Activated CD8-positive, alpha-beta memory T cell treated with anti-CD3 and anti-CD28 coated beads, Interleukin-2, amount 50 U/mL, for 48 hours (primary cell): Measurements from ENCODE around the gene REEP3.
A peak's percentile ranks its signal among the peaks of the same experiment; 100 is the strongest.
"Not testable (repeated sequence)": the region's sequence is repeated elsewhere in the genome, so short reads cannot be mapped to it uniquely, and the experiment has no call there.

Experiments used
- DNase-seq: peaks from one replicate; pipeline ENCODE4 v3.0.0-alpha.2; 2020

REEP3 gene, protein sequence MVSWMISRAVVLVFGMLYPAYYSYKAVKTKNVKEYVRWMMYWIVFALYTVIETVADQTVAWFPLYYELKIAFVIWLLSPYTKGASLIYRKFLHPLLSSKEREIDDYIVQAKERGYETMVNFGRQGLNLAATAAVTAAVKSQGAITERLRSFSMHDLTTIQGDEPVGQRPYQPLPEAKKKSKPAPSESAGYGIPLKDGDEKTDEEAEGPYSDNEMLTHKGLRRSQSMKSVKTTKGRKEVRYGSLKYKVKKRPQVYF

DNA sequence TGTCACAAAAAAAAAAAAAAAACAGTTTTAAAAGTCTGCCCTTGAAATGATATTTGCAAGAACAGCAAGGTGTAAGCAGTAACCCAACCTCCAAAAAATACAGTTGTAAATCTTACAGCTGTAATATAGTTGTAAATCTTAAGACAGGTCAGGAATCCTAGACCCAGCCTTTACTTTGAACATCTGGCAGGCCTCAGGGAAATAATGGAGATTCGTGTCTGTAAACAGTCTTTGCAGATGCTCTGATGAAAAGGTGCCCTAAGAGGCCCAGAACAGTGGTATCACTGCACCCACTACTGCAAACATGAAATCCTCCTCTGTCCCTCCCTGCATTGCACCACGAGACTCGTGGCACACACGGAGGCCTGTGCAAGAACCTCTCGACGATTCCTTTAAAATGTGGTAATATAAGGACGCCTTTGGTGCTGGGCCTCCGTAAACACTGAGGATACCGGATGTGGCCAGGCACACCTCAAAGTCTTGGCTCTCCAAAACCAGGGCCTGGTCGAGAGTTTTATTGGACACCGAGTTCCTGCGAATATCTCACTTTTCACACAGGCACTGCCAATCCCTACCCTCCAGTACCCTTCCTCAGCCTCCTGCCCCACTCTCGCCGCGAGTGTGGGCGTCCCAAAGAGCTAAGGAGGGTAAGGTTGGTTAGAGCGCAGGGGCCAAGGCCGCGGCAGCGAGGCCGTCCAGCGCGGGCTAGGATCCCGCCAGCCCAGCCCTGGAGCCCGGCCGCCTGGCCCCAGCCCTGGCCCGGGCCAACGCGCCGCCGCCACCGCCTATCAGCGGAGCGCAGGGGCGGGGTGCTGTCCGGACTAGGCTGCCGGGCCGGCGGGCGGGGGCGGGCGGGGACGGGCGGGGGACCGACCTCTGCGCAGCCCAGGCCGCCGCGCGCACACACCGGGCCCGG lies at the start of gene REEP3:
Gene REEP3 (plus strand): TSS at position 902 of the 916 bp plus-strand sequence. CDS start 145 bp downstream, outside the sequence.
- peak; percentile 80 for DNase-seq

DNA sequence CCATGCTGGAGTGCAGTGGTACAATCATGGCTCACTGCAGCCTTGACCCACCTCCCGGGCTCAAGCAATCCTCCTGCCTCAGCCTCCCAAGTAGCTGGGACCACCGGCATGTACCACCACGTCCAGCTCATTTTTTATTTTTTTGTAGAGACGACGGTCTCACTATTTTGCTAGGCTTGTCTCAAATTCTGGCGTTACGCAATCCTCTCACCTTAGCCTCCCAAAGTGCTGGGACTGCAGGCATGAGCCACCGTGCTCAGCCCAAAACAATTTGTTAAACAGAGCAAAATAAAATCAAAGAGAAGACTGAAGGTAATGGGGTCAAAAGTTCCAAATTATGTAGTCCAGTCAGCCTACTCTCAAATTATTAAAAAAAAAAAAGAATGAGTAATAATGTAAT lies 46.7 kb upstream of the REEP3 start:
- DNase-seq = no peak

- no peak for DNase-seq
Measured at GRCh38 chr10:63477927-63478326, 43.3 kb upstream of the REEP3 start.

- no peak for DNase-seq
Measured at GRCh38 chr10:63478564-63478963, 42.6 kb upstream of the REEP3 start.

GRCh38 chr10:63480237-63480636 lies 41.0 kb upstream of the REEP3 start:
- no peak for DNase-seq

- DNase-seq = no peak
Measured at GRCh38 chr10:63481815-63482421, 39.3 kb upstream of the REEP3 start.

GRCh38 chr10:63483983-63484382 lies 37.2 kb upstream of the REEP3 start:
- no peak for DNase-seq

DNA sequence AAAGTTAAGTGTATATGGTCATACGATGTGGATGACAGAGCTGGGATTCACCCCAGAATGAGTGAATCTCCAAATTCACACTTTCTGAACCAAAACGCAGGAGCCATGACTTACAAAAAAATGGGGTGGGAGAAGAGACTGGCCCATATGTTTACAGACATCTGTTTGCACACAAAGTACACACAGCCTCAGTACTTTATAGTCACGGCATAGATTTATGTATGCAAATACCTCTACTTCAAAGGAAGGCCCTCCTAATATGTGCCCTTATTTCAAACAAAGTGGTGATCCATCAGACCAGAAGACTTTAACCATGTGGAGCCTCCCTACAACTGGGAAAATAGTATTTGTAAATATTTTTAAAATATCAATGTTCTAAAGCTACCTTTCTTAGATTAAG lies 33.2 kb upstream of the REEP3 start:
- DNase-seq = no peak

GRCh38 chr10:63489838-63490237 lies 31.4 kb upstream of the REEP3 start:
- no peak for DNase-seq

- DNase-seq = no peak
Measured at GRCh38 chr10:63491588-63492316, 29.4 kb upstream of the REEP3 start.

DNA sequence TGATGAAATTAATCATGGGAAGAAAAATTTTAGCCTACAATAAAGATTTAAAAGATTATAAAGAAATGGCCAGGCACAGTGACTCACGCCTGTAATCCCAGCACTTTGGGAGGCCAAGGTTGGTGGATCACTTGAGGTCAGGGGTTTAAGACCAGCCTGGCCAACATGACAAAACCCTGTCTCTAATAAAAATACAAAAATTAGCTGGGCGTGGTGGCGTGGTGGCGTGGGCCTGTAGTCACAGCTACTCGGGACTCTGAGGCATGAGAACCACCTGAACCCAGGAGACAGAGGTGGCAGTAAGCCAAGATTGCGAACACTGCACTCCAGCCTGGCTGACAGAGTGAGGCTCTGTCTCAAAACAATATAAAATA lies 28.9 kb upstream of the REEP3 start:
- DNase-seq = not testable (repeated sequence)

- DNase-seq = no peak
Measured at GRCh38 chr10:63493004-63493403, 28.2 kb upstream of the REEP3 start.

- DNase-seq = no peak
Measured at GRCh38 chr10:63494951-63495350, 26.2 kb upstream of the REEP3 start.

DNA sequence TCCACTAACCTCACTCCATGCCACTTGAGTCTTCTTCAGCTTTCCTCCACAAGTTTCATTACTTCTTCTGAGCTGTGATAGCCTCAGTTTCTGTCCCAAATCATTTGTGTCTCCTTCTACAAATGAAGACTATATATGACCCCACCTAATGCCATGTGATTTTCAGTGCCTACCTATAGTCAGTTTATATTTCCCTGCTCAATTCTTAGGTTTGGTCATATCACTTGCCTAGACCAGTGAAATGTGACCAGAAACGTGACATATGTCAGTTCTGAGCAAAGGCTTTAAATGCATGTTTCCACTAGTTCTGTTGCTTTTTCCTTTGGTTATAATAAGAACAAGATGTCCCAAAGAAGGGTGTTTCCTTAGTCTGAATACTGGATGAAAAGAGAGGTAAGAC lies 24.6 kb upstream of the REEP3 start:
- no peak for DNase-seq

DNA sequence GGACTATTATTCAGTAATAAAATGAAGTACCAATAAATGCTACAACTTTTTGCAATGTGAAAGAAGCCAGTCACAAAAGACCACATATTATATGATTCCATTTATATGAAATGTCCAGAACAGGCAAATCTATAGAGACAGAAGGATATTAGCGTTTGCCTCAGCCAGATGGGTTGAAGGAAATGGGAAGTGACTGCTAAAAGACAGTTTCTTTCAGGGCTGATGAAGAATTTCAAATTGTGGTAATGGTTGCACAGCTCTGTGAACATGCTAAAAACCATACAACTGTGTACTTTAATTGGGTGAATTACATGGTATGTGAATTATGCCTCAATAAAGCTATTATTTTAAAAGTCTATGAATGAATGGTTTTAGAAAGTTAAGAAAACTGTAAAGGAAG lies 23.9 kb upstream of the REEP3 start:
- no peak for DNase-seq

- DNase-seq = no peak
Measured at GRCh38 chr10:63498665-63499064, 22.5 kb upstream of the REEP3 start.

- not testable (repeated sequence) for DNase-seq
Measured at GRCh38 chr10:63500551-63500950, 20.6 kb upstream of the REEP3 start.

GRCh38 chr10:63501954-63502353 lies 19.2 kb upstream of the REEP3 start:
- no peak for DNase-seq

- no peak for DNase-seq
Measured at GRCh38 chr10:63502832-63503231, 18.4 kb upstream of the REEP3 start.

DNA sequence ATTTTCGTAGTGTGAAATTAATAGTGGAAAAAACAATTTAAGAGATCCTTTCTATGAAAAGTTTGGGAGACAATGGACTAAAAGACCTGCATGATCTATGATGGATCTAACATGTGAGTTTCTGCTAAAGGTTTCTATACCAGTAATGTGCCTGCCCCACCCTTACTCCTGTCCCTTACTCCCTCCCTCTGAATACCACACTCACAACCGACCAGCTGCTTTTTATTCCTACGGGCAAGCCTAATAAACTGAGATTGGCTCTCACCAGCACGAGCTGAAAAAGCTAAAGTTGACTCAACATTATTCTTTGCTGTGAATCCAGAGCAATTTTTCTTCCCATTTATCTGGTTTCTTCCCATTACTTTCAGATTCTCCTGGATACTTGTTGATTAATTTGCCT lies 17.8 kb upstream of the REEP3 start:
- no peak for DNase-seq

GRCh38 chr10:63504145-63504881 lies 16.9 kb upstream of the REEP3 start:
- no peak for DNase-seq

GRCh38 chr10:63505562-63505961 lies 15.6 kb upstream of the REEP3 start:
- DNase-seq = no peak
